MM.1S (cell line): ENCODE data around the gene ZBTB7B.
"Not testable (repeated sequence)": the region's sequence is repeated elsewhere in the genome, so short reads cannot be mapped to it uniquely, and the experiment has no call there.

Experiments
- CTCF ChIP-seq: fragments of 300-600 bp; sonication (generic); IDR thresholded peaks from 2 replicates; pipeline ENCODE4 v1.5.1; 2016; ENCODE audit warnings: antibody characterized with exemption, low read length, mixed read lengths
- EZH2 ChIP-seq: fragments of 300-600 bp; sonication (generic); optimal IDR thresholded peaks from 2 replicates; pipeline ENCODE3; 2017; ENCODE audit warnings: low read depth, mild to moderate bottlenecking, antibody characterized with exemption, low read length, mixed read lengths
- EZH2phosphoT487 ChIP-seq: fragments of 300-600 bp; sonication (generic); IDR thresholded peaks from 2 replicates; pipeline ENCODE4 v1.6.1; 2018; ENCODE audit warnings: antibody characterized with exemption, low read length

- not testable (repeated sequence) for TF ChIP-seq EZH2phosphoT487, CTCF, EZH2
These were observed 15.9 kb upstream of the ZBTB7B start for GRCh38 chr1:154986736-154987135.
